ENCODE data around the gene UTP25. TPM values are rescaled to one million over a fixed set of nuclear protein-coding genes. Genes with fewer than 3 reads are reported as not detected.

Gene UTP25
- total RNA-seq, 1 experiment from 2014 or later, result 9.5 TPM

- in situ Hi-C loops (cut with HindIII; ENCODE audit: low pct_unique_long_range_greater_than_20kb, low sequenced_read_pairs) (no loop called here), intact Hi-C loops (cut with micrococcal nuclease; ENCODE audit: unreplicated experiment) (no loop called here)
- Histone ChIP-seq H3K4me3 (ENCODE audit: low read depth in 2 of 2, low read length in 2 of 2) (no peak overlapping the region), H3K4me1 (ENCODE audit: control insufficient read depth, insufficient read depth, low read length) (no peaks in the 10 kb centered on the region), H3K27ac (ENCODE audit: low read length) (no peak overlapping the region), H3K27me3 (ENCODE audit: control insufficient read depth, insufficient read depth, low read length) (no peaks in the 10 kb centered on the region), H3K9me3 (ENCODE audit: control insufficient read depth, insufficient read depth, low read depth, low read length) (no peaks in the 10 kb centered on the region), H3K36me3 (ENCODE audit: control insufficient read depth, insufficient read depth, low read length) (peaks cover 30% of the 10 kb centered on the region)
- TF ChIP-seq SIN3A (IDR thresholded peaks at IDR 0.05; ENCODE audit: borderline replicate concordance, insufficient read depth, low read depth, low read length) (no peak), CTCF (IDR thresholded peaks at IDR 0.05) (no peak), POLR2AphosphoS5 (IDR thresholded peaks at IDR 0.05; ENCODE audit: low read depth, low read length) (no peak), TCF7L2 (IDR thresholded peaks at IDR 0.05; ENCODE audit: low read depth, low read length) (no peak)
- TF ChIP-seq, protein P1, sequence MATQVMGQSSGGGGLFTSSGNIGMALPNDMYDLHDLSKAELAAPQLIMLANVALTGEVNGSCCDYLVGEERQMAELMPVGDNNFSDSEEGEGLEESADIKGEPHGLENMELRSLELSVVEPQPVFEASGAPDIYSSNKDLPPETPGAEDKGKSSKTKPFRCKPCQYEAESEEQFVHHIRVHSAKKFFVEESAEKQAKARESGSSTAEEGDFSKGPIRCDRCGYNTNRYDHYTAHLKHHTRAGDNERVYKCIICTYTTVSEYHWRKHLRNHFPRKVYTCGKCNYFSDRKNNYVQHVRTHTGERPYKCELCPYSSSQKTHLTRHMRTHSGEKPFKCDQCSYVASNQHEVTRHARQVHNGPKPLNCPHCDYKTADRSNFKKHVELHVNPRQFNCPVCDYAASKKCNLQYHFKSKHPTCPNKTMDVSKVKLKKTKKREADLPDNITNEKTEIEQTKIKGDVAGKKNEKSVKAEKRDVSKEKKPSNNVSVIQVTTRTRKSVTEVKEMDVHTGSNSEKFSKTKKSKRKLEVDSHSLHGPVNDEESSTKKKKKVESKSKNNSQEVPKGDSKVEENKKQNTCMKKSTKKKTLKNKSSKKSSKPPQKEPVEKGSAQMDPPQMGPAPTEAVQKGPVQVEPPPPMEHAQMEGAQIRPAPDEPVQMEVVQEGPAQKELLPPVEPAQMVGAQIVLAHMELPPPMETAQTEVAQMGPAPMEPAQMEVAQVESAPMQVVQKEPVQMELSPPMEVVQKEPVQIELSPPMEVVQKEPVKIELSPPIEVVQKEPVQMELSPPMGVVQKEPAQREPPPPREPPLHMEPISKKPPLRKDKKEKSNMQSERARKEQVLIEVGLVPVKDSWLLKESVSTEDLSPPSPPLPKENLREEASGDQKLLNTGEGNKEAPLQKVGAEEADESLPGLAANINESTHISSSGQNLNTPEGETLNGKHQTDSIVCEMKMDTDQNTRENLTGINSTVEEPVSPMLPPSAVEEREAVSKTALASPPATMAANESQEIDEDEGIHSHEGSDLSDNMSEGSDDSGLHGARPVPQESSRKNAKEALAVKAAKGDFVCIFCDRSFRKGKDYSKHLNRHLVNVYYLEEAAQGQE (IDR thresholded peaks at IDR 0.05; ENCODE audit: insufficient read depth in 1 of 2, low read depth in 2 of 2, low read length in 1 of 2), result no peak
- POLR2A ChIA-PET, result interaction anchor here (0.7 kb wide), 1 partner anchor 1655 kb away, joined by 5 read pairs; no protein-coding TSS in a partner anchor
- CTCF ChIA-PET, result interaction anchor here (0.7 kb wide), 1 partner anchor 407 kb away, joined by 3 read pairs; no protein-coding TSS in a partner anchor
- BruUV-seq (replicated peaks), result no TSS peak
- no peak for DNase-seq (ENCODE audit: low read depth, low spot score)
- no peak for ATAC-seq
Observed at GRCh38 chr1:209845408-209845725, 17.6 kb downstream of the UTP25 start.

GRCh38 chr1:209849388-209849787, 21.6 kb downstream of the UTP25 start:
- TF ChIP-seq, protein P1 (IDR thresholded peaks at IDR 0.05; ENCODE audit: insufficient read depth in 1 of 2, low read depth in 2 of 2, low read length in 1 of 2), result no peak
- TF ChIP-seq TCF7L2 (IDR thresholded peaks at IDR 0.05; ENCODE audit: low read depth, low read length) (no peak), CTCF (IDR thresholded peaks at IDR 0.05) (no peak), POLR2AphosphoS5 (IDR thresholded peaks at IDR 0.05; ENCODE audit: low read depth, low read length) (no peak), SIN3A (IDR thresholded peaks at IDR 0.05; ENCODE audit: borderline replicate concordance, insufficient read depth, low read depth, low read length) (no peak)
- no peak for ATAC-seq

More at GRCh38 chr1:209849388-209849787, 21.6 kb downstream of the UTP25 start:
- BruUV-seq (replicated peaks), result no TSS peak
- CTCF ChIA-PET, result no interaction called here
- no peaks in the 10 kb centered on the region for H3K4me1 ChIP-seq (ENCODE audit: control insufficient read depth, insufficient read depth, low read length)
- in situ Hi-C loops (cut with HindIII; ENCODE audit: low pct_unique_long_range_greater_than_20kb, low sequenced_read_pairs) (no loop called here), intact Hi-C loops (cut with micrococcal nuclease; ENCODE audit: unreplicated experiment) (no loop called here)
- POLR2A ChIA-PET, result interaction anchor here (0.6 kb wide), 1 partner anchor 123 kb away, joined by 4 read pairs; no protein-coding TSS in a partner anchor
- no peak overlapping the region for H3K27ac ChIP-seq (ENCODE audit: low read length)
- no peak for DNase-seq (ENCODE audit: low read depth, low spot score)
- H3K4me3 ChIP-seq (ENCODE audit: low read depth in 2 of 2, low read length in 2 of 2), result no peak overlapping the region
- H3K9me3 ChIP-seq (ENCODE audit: control insufficient read depth, insufficient read depth, low read depth, low read length), result no peaks in the 10 kb centered on the region
- H3K27me3 ChIP-seq (ENCODE audit: control insufficient read depth, insufficient read depth, low read length), result no peaks in the 10 kb centered on the region
- H3K36me3 ChIP-seq (ENCODE audit: control insufficient read depth, insufficient read depth, low read length), result peaks cover 36% of the 10 kb centered on the region

Data from Panc1 (cell line).